SK-N-SH (cell line): Measurements from ENCODE around the gene ESRRG. TPM values are rescaled to one million over a fixed set of nuclear protein-coding genes. Genes with fewer than 3 reads are reported as not detected.
A peak's percentile ranks its signal among the peaks of the same experiment; 100 is the strongest.

Source experiments
- CTCF ChIA-PET: fragments of 300-600, 350-600 bp; formaldehyde crosslinking; extraction: SDS; loops from one replicate; lab custom pipeline; 2021; lab: Yijun Ruan, JAX
- POLR2A ChIA-PET: fragments of 350-600 bp; sonication (Branson Sonifier 250); formaldehyde crosslinking; extraction: SDS; loops from one replicate; lab custom pipeline; 2020; ENCODE audit warnings: antibody characterized with exemption, inconsistent platforms; lab: Yijun Ruan, JAX
- DNase-seq: peaks from one replicate; pipeline ENCODE4 v3.0.0; 2012
- H2AFZ ChIP-seq: fragments of 200-600 bp; sonication (generic); 2 replicates; pipeline ENCODE4 v1.8.1; 2016; ENCODE audit warnings: antibody characterized with exemption, mild to moderate bottlenecking, low read depth
- H3F3A ChIP-seq: fragments of 200-600 bp; sonication (generic); replicated peaks from 2 replicates; pipeline ENCODE3; 2016; ENCODE audit warnings: antibody characterized with exemption, mild to moderate bottlenecking; ENCODE audit not compliant: insufficient read depth
- H3K27ac ChIP-seq, 2 experiments: fragments of 200-500 bp in 1 of 2; fragments of 200-600 bp in 1 of 2; sonication (Bioruptor generic) in 1 of 2; sonication (generic), shearing (Covaris generic) in 1 of 2; 2 replicates each; pipeline versions ENCODE4 v1.5.1 to v1.6.1; 2014 to 2016; ENCODE audit warnings: low read depth in 2 of 2, inconsistent platforms in 1 of 2, low read length in 1 of 2, mild to moderate bottlenecking in 1 of 2, mixed read lengths in 1 of 2
- H3K27me3 ChIP-seq: fragments of 200-600 bp; sonication (generic), shearing (Covaris generic); 2 replicates; pipeline ENCODE4 v1.6.1; 2016; ENCODE audit warnings: mixed run types; ENCODE audit not compliant: insufficient read depth
- H3K36me3 ChIP-seq, 2 experiments: fragments of 200-500 bp in 1 of 2; fragments of 200-600 bp in 1 of 2; sonication (Bioruptor generic) in 1 of 2; sonication (generic) in 1 of 2; replicated peaks in 1 of 2; 2 replicates each; pipeline versions ENCODE3 to v1.5.1; 2014 to 2016; ENCODE audit warnings: low read length in 1 of 2, mild to moderate bottlenecking in 1 of 2; ENCODE audit not compliant: insufficient read depth in 2 of 2, control insufficient read depth in 1 of 2
- H3K4me1 ChIP-seq, 2 experiments: fragments of 200-500 bp in 1 of 2; fragments of 200-600 bp in 1 of 2; sonication (Bioruptor generic) in 1 of 2; sonication (generic), shearing (Covaris generic) in 1 of 2; 2 replicates each; pipeline versions ENCODE4 v1.5.1 to v1.6.1; 2014 to 2016; ENCODE audit warnings: low read depth in 1 of 2, low read length in 1 of 2, mixed run types in 1 of 2; ENCODE audit not compliant: insufficient read depth in 2 of 2, control insufficient read depth in 1 of 2
- H3K4me2 ChIP-seq: fragments of 200-600 bp; sonication (generic), shearing (Covaris generic); 2 replicates; pipeline ENCODE4 v1.6.1; 2017; ENCODE audit warnings: mixed run types
- H3K4me3 ChIP-seq, 2 experiments: fragments of 200-500 bp in 1 of 2; fragments of 200-600 bp in 1 of 2; sonication (Bioruptor generic) in 1 of 2; sonication (generic), shearing (Covaris generic) in 1 of 2; 2 replicates each; pipeline versions ENCODE4 v1.5.1 to v1.8.1; 2014 to 2016; ENCODE audit warnings: low read depth in 2 of 2, inconsistent platforms in 1 of 2, low read length in 1 of 2, mild to moderate bottlenecking in 1 of 2, mixed read lengths in 1 of 2, moderate library complexity in 1 of 2
- H3K79me2 ChIP-seq: fragments of 200-600 bp; sonication (generic); 2 replicates; pipeline ENCODE4 v1.8.1; 2017; ENCODE audit warnings: mild to moderate bottlenecking; ENCODE audit not compliant: insufficient read depth
- H3K9ac ChIP-seq: fragments of 200-600 bp; sonication (generic); 2 replicates; pipeline ENCODE4 v1.6.1; 2017; ENCODE audit warnings: mixed run types
- H3K9me2 ChIP-seq: fragments of 200-600 bp; sonication (generic); 2 replicates; pipeline ENCODE4 v1.6.1; 2017; ENCODE audit warnings: mixed run types
- H3K9me3 ChIP-seq: fragments of 200-600 bp; sonication (generic); 2 replicates; pipeline ENCODE4 v1.6.1; 2017; ENCODE audit warnings: mixed run types, mild to moderate bottlenecking, moderate library complexity
- H4K20me1 ChIP-seq: fragments of 200-600 bp; sonication (generic); 2 replicates; pipeline ENCODE4 v1.6.1; 2017; ENCODE audit warnings: mild to moderate bottlenecking, mixed run types; ENCODE audit not compliant: insufficient read depth
- CHD2 ChIP-seq: fragments of 150-350 bp; IDR thresholded peaks from 2 replicates; pipeline ENCODE4 v1.6.1; 2018; ENCODE audit warnings: low read length; ENCODE audit not compliant: partially characterized antibody
- EP300 ChIP-seq, 2 experiments: IDR thresholded peaks; 2 replicates each; pipeline versions ENCODE4 v1.4.0 to v1.6.1; 2012; ENCODE audit warnings: borderline replicate concordance in 1 of 2, low read depth in 1 of 2, low read length in 1 of 2
- EZH2phosphoT487 ChIP-seq: fragments of 200-600 bp; sonication (generic); IDR thresholded peaks from 2 replicates; pipeline ENCODE4 v1.6.1; 2017; ENCODE audit warnings: low read depth, mixed run types, mild to moderate bottlenecking, antibody characterized with exemption, moderate library complexity, borderline replicate concordance
- FOXJ3 ChIP-seq: sonication (generic); formaldehyde crosslinking; IDR thresholded peaks from 2 replicates; pipeline ENCODE4 v1.5.1; 2020; ENCODE audit warnings: mild to moderate bottlenecking, missing genetic modification reagents
- GATA2 ChIP-seq: sonication (generic); formaldehyde crosslinking; IDR thresholded peaks from 2 replicates; pipeline ENCODE4 v1.5.0; 2020; ENCODE audit warnings: mild to moderate bottlenecking, missing genetic modification reagents
- POLR2AphosphoS5 ChIP-seq: IDR thresholded peaks from 2 replicates; pipeline ENCODE4 v1.6.1; 2012; ENCODE audit warnings: low read depth, low read length
- RCOR1 ChIP-seq: fragments of 150-350 bp; IDR thresholded peaks from 2 replicates; pipeline ENCODE4 v1.6.1; 2017; ENCODE audit warnings: antibody characterized with exemption, low read length
- RXRA ChIP-seq: IDR thresholded peaks from 2 replicates; pipeline ENCODE4 v1.4.0; 2012; ENCODE audit warnings: low read depth, mild to moderate bottlenecking, borderline replicate concordance
- SMC3 ChIP-seq: IDR thresholded peaks from 2 replicates; pipeline ENCODE4 v1.6.1; 2012; ENCODE audit warnings: low read depth, low read length, improper control_type of control experiment
- TCF12 ChIP-seq: IDR thresholded peaks from 2 replicates; pipeline ENCODE4 v1.4.0; 2012
- YY1 ChIP-seq: IDR thresholded peaks from 2 replicates; pipeline ENCODE4 v1.4.0; 2012; ENCODE audit warnings: low read depth, mild to moderate bottlenecking
- WGBS: methylation state at CpG from one replicate; pipeline ENCODE4 v1.1.6; 2017; ENCODE audit warnings: low lambda C conversion rate; 5-methylcytosine and 5-hydroxymethylcytosine counted together
- polyA plus RNA-seq, 3 experiments: library from polyadenylated mRNA; depleted of rRNA; stranded (reverse); fragments of >200 nt; gene quantifications; 2 replicates each; pipeline ENCODE4 v1.2.3, GENCODE V29; 2012
- TF ChIP-seq, protein P1 (sequence below): fragments of 150-350 bp; IDR thresholded peaks from 2 replicates; pipeline ENCODE4 v1.6.1; 2017; ENCODE audit warnings: antibody characterized with exemption, low read length, low read depth, borderline replicate concordance
- TF ChIP-seq, protein P2 (sequence below): IDR thresholded peaks from 2 replicates; pipeline ENCODE4; 2012

ESRRG gene
- polyA plus RNA-seq, 1 of the 3 experiments (the other 2 are of a cell fraction), result 0.26 TPM

DNA sequence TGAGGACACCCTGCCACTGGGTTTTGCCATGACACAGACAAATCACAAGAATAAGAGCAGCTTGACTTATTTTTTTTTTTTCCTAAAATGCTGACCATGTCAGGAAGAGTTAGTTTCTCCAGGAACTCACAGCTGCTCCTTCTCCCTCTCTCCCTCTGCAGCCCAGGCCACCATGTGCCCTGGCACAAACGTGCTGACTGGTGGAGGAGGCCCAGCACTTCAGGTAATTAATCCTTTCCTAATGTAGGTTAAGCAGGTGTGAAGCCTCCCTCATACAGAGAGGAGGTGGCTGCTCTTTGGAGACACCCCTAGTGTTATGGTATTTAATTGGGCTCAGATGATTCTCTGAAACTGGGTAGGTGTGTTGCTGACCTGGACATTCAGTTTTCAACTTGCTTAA is 170.2 kb downstream of the ESRRG start:
- Histone ChIP-seq H3F3A (no peaks in the 10 kb centered on the region), H4K20me1 (no peaks in the 10 kb centered on the region), H3K4me2 (no peak overlapping the region), H3K79me2 (no peaks in the 10 kb centered on the region), H3K27me3 (no peaks in the 10 kb centered on the region), H3K27ac (no peak overlapping the region), H3K4me3 (no peak overlapping the region), H2AFZ (no peak overlapping the region), H3K9ac (no peak overlapping the region), H3K36me3 (no peaks in the 10 kb centered on the region), H3K9me3 (no peaks in the 10 kb centered on the region), H3K9me2 (no peaks in the 10 kb centered on the region), H3K4me1 (peaks cover 0 to 12% of the 10 kb centered on the region in 2 experiments; a peak in 2 of 4 replicates)
- no peak for TF ChIP-seq TCF12
- no peak for TF ChIP-seq EP300 (IDR thresholded peaks at IDR 0.05; ENCODE audit: borderline replicate concordance in 1 of 2, low read depth in 1 of 2, low read length in 1 of 2)
- no peak for TF ChIP-seq RCOR1
- TF ChIP-seq, protein P1, sequence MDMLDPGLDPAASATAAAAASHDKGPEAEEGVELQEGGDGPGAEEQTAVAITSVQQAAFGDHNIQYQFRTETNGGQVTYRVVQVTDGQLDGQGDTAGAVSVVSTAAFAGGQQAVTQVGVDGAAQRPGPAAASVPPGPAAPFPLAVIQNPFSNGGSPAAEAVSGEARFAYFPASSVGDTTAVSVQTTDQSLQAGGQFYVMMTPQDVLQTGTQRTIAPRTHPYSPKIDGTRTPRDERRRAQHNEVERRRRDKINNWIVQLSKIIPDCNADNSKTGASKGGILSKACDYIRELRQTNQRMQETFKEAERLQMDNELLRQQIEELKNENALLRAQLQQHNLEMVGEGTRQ, result no peak
- no peak for TF ChIP-seq EZH2phosphoT487
- 20% methylated on average over 1 of the region's 1 CpG for WGBS
- ChIA-PET CTCF (interaction anchor here (0.8 to 2.1 kb wide), 3 partner anchors 13 to 49 kb away, joined by 3 to 5 read pairs (median 3); no protein-coding TSS in a partner anchor), POLR2A (no interaction called here)
- DNase-seq, result no peak

DNA sequence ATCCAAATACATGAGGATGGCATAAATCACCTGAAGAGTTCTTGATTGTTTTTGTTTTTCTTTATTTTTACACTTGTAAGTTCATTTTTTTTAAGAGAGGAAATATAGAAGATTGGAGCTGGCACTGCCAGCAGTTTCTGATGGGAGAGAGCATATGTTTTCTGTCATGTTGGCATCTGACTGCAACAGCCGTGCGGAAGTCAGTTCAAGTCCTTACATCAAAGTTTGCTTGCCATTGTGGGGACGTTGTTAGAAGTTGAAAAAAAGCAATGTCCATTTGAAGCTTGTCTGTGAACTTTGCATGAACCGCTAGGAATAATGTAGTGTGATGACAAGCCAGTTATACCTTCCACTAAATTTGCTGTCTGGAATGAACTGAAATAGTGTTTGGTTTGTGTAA is 173.4 kb downstream of the ESRRG start:
- H3K4me2 ChIP-seq, result no peak overlapping the region
- no peak for DNase-seq
- whole genome bisulfite sequencing, result 68% methylated on average over 4 of the region's 4 CpGs
- H3K36me3 ChIP-seq, result no peaks in the 10 kb centered on the region
- H3K9me2 ChIP-seq, result no peaks in the 10 kb centered on the region
- no peaks in the 10 kb centered on the region for H3F3A ChIP-seq
- H3K4me1 ChIP-seq, result peaks cover 0 to 5% of the 10 kb centered on the region in 2 experiments; a peak in 2 of 4 replicates
- H3K9me3 ChIP-seq, result no peaks in the 10 kb centered on the region
- H3K9ac ChIP-seq, result no peak overlapping the region
- no peaks in the 10 kb centered on the region for H4K20me1 ChIP-seq
- no peak overlapping the region for H3K4me3 ChIP-seq
- POLR2A ChIA-PET, result no interaction called here
- TF ChIP-seq YY1 (no peak), RXRA (no peak), GATA2 (CRISPR knock-in tag) (no peak), CHD2 (no peak), SMC3 (no peak), TCF12 (no peak), RCOR1 (no peak), POLR2AphosphoS5 (no peak), FOXJ3 (CRISPR knock-in tag) (no peak)
- TF ChIP-seq, protein P2, sequence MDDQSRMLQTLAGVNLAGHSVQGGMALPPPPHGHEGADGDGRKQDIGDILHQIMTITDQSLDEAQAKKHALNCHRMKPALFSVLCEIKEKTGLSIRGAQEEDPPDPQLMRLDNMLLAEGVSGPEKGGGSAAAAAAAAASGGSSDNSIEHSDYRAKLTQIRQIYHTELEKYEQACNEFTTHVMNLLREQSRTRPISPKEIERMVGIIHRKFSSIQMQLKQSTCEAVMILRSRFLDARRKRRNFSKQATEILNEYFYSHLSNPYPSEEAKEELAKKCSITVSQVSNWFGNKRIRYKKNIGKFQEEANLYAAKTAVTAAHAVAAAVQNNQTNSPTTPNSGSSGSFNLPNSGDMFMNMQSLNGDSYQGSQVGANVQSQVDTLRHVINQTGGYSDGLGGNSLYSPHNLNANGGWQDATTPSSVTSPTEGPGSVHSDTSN, result no peak
- TF ChIP-seq, all 33 proteins: peak for 0
- Histone ChIP-seq H3K79me2 (no peaks in the 10 kb centered on the region), H3K27ac (peak overlapping the region in 1 of 2 experiments; percentile 6; a peak in 1 of 4 replicates), H3K27me3 (no peaks in the 10 kb centered on the region), H2AFZ (no peak overlapping the region)
- CTCF ChIA-PET, result interaction anchor here (1.1 kb wide), 1 partner anchor 12 kb away, joined by 3 read pairs; no protein-coding TSS in a partner anchor
